Mammary microvascular endothelial cell (primary cell): ENCODE data around the gene BLTP2. TPM values are rescaled to one million over a fixed set of nuclear protein-coding genes. Genes with fewer than 3 reads are reported as not detected.

Experiments used
- total RNA-seq: library from RNA; depleted of rRNA; stranded (reverse); fragments of >200 nt; gene quantifications from 2 replicates; pipeline ENCODE4 v1.2.3, GENCODE V29; 2015

BLTP2 gene
- total RNA-seq: 108 and 135 TPM in 2 replicates

DNA sequence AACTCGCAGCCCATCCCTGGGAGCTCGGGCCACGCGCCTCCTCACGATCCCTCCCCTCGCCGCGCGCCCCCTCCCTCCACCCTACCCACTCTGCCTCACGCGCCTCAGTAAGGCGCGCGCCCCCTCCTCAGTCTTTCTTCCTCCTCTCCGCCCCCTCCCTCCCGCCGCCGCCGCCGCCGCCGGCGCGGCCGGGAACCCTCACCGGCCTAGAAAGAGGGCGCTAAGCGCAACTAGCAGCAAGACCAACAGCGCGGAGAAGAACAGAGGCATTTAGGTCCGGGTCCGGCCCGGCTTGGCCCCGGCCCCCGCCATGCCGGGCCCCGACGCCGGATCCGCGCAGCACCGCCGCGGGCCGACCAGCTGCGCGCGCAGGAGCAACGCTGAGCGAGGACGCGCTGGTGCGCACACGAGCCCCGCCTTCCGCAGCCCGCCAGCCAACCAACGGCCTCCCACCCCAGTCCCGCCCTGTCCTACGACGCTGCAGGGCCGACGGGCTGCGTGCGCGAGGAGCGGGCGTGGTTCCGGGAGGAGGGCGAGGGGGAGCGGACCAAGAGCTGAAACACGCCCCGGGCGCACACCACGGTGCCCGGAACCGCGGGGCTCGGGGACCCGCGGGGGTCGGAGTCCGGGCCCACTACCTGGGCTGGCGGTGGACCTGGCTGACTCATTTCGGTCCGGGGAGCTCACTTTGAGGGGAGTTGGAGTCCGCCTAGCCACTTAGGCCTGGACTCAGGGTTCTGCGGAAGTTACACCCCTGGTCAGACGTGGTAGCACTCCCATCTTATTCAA is at the start of gene BLTP2:
Gene BLTP2 (minus strand): TSS at position 372 of the 789 bp plus-strand sequence. CDS start 102 bp downstream, at position 270.

DNA sequence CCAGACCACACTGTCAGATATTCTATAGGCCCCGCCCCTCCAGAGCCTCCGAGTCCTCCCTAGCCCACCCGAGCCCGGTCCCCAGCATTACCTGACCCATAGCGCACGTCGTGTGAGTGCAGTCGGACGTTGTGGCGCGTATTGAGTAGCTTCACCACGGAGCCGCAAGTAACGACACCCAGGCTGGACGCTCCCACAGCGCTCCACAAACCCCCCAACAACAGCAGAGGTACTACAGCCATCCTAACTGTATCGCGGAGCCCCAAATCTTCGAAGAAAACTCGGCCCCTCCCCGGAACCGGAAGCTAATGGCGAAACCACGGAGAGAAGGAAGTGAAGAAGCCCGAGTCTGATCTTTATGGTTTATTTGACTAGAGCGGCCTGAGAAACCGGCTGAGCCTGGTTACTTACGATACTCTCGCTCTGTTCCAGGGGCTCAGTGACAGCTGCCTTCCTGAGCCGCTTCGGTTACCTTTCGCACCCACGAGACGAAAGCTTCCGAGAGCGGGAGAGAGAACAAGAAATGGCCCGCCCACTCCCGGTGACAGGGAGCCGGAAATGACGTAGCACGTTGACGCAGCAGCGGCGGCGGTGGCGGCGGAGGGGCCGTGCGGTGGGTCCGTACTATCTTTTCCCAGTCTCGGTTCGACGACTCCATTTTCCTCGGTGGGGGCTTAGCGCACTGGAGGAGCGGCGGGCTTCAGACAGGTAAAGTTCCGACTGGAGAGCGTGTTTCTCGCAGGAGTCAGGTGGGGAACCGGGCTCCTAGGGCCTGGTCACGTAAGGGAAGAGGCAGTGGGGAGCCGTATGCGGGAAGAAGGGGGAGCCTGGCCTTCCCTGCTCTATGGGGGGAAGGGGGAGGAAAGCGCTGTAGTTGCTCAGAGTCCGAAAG is 16.9 kb upstream of the BLTP2 start, which contains the start of the genes SDF2 and SUPT6H:
Gene SDF2 (minus strand): TSS at position 272 of the 892 bp plus-strand sequence. CDS start 30 bp downstream, at position 242.
Gene SUPT6H (plus strand): TSS at position 571 of the 892 bp plus-strand sequence. CDS start 11,197 bp downstream, outside the sequence.

DNA sequence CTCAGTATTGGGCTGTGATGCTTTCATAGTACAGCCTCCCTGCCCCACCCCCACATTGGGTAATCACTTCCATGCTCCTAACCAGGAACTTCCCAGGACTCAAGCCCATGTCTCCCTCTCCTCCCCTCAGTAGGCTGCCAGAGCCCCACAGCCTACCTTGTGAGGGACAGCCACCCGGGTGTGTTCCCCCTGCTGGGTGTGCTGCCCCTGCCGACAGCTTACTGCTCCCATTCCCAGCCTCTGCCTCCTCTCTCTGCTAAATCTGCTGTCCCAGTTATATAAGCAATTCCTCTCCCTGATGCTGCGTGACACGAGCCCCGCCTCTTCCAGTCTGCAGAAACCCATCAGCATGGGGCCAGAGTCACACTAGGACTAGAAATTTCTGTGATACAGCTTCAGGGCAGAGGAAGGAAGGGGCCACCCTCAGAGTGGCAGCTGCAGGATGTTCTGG is 31.0 kb downstream of the BLTP2 start, which contains the start of gene RSKR:
Gene RSKR (minus strand): TSS at position 255 of the 451 bp plus-strand sequence. CDS start 24 bp downstream, at position 231.

DNA sequence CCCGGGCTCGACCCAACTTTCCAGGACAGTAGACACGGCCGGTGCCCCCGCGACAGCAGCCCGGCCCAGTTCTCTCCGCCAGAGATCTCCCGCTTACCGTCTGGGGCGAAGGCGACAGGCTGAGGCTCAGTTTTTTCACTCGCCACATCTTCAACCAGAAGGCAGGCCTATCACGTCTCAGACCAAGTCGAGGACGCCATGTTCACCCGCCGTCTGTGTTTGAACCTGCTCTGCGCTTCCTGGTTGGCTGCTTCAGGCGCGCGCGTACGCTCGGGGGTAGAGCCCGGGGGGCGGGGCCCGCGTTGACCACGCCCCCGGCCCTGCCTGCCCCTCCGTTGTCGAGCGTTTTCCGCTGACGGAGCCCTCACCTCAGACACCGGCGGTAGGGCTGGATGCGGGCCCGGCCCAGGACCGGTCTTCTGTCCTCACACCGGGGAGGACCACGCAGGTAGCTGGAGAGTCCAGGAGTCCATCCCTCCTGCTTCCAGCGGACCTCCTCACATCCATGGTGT is 46.1 kb downstream of the BLTP2 start, which contains the start of gene SPAG5:
Gene SPAG5 (minus strand): TSS at position 227 of the 512 bp plus-strand sequence. CDS start 79 bp downstream, at position 148.

Other genes with a start within 250 kb of the BLTP2 start
- 4.1 and 4.2 TPM in 2 replicates for gene SLC46A1, start 238.9 kb downstream of the BLTP2 start, total RNA-seq
- not detected in 2 replicates for gene SLC13A2, start 171.5 kb downstream of the BLTP2 start, total RNA-seq
- gene FOXN1, start 138.8 kb downstream of the BLTP2 start, total RNA-seq: not detected in 2 replicates
- 29.5 and 30.2 TPM in 2 replicates for gene UNC119, start 92.5 kb downstream of the BLTP2 start, total RNA-seq
- gene PIGS, start 73.6 kb downstream of the BLTP2 start, total RNA-seq: 55.2 and 64.4 TPM in 2 replicates
- 9.1 and 12.3 TPM in 2 replicates for gene ALDOC, start 68.3 kb downstream of the BLTP2 start, total RNA-seq
- gene SPAG5, start 46.1 kb downstream of the BLTP2 start, total RNA-seq: 49.6 and 54.7 TPM in 2 replicates
- 1.5 and 2.5 TPM in 2 replicates for gene RSKR, start 31.0 kb downstream of the BLTP2 start, total RNA-seq
- 40.2 and 44.2 TPM in 2 replicates for gene SDF2, start 16.7 kb upstream of the BLTP2 start, total RNA-seq
- 28.2 and 29.4 TPM in 2 replicates for gene SUPT6H, start 17.0 kb upstream of the BLTP2 start, total RNA-seq
- gene PROCA1, start 66.7 kb upstream of the BLTP2 start, total RNA-seq: 0.94 TPM in 1 of 2 replicates, not detected in the other
- 64.0 and 66.2 TPM in 2 replicates for gene RAB34, start 72.7 kb upstream of the BLTP2 start, total RNA-seq
- 731 and 742 TPM in 2 replicates for gene RPL23A, start 74.8 kb upstream of the BLTP2 start, total RNA-seq
- gene TLCD1, start 81.1 kb upstream of the BLTP2 start, total RNA-seq: 2.5 and 3.5 TPM in 2 replicates
- 1.6 and 3.7 TPM in 2 replicates for gene NEK8, start 83.6 kb upstream of the BLTP2 start, total RNA-seq
- gene TRAF4, start 98.9 kb upstream of the BLTP2 start, total RNA-seq: 25.8 and 29.2 TPM in 2 replicates
- 12.7 and 16.0 TPM in 2 replicates for gene FAM222B, start 197.6 kb upstream of the BLTP2 start, total RNA-seq
- 80.0 and 89.4 TPM in 2 replicates for gene ERAL1, start 209.9 kb upstream of the BLTP2 start, total RNA-seq